ENCODE measurements around the gene NOL3. TPM values are rescaled to one million over a fixed set of nuclear protein-coding genes. Genes with fewer than 3 reads are reported as not detected.
"Not testable (repeated sequence)": the region's sequence is repeated elsewhere in the genome, so short reads cannot be mapped to it uniquely, and the experiment has no call there.

NOL3 gene
- 0.15 and 1.8 TPM in 2 replicates for total RNA-seq (2014; rRNA removed; shearing (Covaris generic); ENCODE audit: low replicate concordance)

DNA sequence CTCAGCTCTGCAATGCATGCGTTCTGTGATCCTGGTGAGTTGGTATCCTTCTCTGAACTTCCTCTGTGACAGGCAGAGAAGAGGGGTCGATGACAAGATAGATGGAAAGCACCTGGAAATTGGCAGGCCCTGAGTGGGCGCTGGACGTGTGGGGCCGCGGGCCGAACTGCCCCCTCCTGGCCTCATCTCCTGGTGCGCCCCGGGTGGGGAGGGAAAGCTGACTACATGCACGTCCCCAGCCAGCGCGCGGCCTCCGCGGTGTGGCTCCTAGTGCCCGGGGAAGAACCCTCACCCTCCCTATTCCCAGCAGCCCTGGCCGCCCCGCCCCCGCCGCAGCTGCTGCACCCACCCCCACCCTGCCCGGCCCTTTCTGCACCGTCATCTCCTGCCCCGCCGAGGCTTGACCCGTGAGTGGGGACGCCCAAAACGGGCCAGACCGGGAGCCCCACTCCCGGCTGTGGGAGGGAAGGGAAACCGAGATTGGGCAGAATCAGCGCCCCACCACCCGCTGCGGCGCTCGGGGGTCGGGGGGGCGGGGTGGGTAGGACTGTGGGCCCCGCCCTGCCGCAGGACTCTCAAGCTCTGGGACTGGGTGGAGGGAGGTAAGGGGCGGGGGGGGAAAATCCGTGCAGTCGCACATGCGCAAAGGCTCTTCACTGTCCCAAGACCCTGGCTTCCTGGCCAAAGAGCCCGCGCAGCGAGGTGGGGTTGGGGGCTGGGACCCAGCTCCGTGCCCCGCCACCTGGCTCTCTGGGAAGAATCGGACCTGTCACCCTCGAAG, at the start of gene NOL3:
TSS of gene NOL3 (plus strand) at position 371 of the 781 bp plus-strand sequence.
- no peaks in the 10 kb centered on the region for H3K27me3 ChIP-seq (ENCODE audit: low read length)
- DNase-seq = no peak
- H3K9me2 ChIP-seq (replicated peaks; ENCODE audit: insufficient read depth, low read length) = no peaks in the 10 kb centered on the region
- no peak within 1 kb of the TSS for H3K27ac ChIP-seq (ENCODE audit: low read length)
- no peaks in the 10 kb centered on the region for H3K36me3 ChIP-seq (ENCODE audit: insufficient read depth, low read length)
- 0 out of 2 replicates have a peak, but pooled peaks cover 3% of the 10 kb centered on the region for H4K20me1 ChIP-seq (ENCODE audit: insufficient read depth, low read depth, low read length)
- H2AFZ ChIP-seq (ENCODE audit: low read length) = no peak within 1 kb of the TSS
- H3K79me2 ChIP-seq (ENCODE audit: low read length) = no peaks in the 10 kb centered on the region
- H3K9me3 ChIP-seq (ENCODE audit: low read length) = no peaks in the 10 kb centered on the region
- H3K4me3 ChIP-seq (ENCODE audit: low read length) = peak within 1 kb of the TSS; percentile 38; the same call in 1 of the 2 replicates
- peak within 1 kb of the TSS; percentile 45 for H3K4me2 ChIP-seq (ENCODE audit: low read depth, low read length, poor library complexity, severe bottlenecking)
- H3K9ac ChIP-seq (ENCODE audit: low read length) = peak within 1 kb of the TSS; percentile 43; the same call in 1 of the 2 replicates
- peaks cover 18% of the 10 kb centered on the region for H3K4me1 ChIP-seq (ENCODE audit: low read length)

DNA sequence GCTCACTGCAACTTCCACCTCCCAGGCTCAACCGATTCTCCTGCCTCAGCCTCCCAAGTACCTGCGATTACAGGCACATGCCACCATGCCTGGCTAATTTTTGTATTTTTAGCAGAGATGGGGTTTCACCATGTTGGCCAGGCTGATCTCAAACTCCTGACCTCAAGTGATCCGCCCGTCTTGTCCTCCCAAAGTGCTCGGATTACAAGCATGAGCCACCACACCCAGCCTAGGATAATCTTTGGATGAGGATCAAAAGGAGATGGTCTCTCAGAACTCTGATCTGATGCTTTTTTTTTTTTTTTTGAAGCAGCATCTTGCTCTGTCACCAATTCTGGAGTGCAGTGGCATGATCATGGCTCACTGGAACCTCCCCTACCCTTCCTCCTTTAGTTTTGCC, 47.5 kb upstream of the NOL3 start:
- H3K9me3 ChIP-seq (ENCODE audit: low read length); H3K27me3 ChIP-seq (ENCODE audit: low read length); H3K4me3 ChIP-seq (ENCODE audit: low read length); DNase-seq; H4K20me1 ChIP-seq (ENCODE audit: insufficient read depth, low read depth, low read length); H3K4me2 ChIP-seq (ENCODE audit: low read depth, low read length, poor library complexity, severe bottlenecking); H2AFZ ChIP-seq (ENCODE audit: low read length); H3K9ac ChIP-seq (ENCODE audit: low read length); H3K9me2 ChIP-seq (replicated peaks; ENCODE audit: insufficient read depth, low read length); H3K36me3 ChIP-seq (ENCODE audit: insufficient read depth, low read length); H3K27ac ChIP-seq (ENCODE audit: low read length); H3K79me2 ChIP-seq (ENCODE audit: low read length): not testable (repeated sequence)
- H3K4me1 ChIP-seq (ENCODE audit: low read length) = peaks cover 12% of the 10 kb centered on the region

DNA sequence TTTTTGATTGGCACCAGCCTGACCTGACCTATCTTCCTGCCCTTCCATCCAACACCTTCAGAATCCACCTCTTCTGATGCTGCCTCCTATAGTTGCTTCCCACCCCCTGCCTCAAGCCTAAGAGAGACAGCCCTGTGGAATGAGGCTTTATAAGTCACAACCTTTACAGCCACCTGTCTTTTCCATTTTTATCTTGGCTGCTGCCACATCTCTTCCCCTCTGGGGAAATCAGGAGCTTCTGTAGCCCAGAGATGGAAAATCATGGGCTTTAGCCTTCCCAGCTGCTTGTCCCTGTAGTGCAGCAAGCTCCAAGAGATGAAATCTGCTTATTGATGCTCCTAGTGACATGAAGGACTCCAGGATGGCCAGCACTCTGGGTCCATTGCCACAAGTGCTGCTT, 41.9 kb upstream of the NOL3 start:
- H3K27me3 ChIP-seq (ENCODE audit: low read length) = no peaks in the 10 kb centered on the region
- no peaks in the 10 kb centered on the region for H3K4me1 ChIP-seq (ENCODE audit: low read length)
- H3K9ac ChIP-seq (ENCODE audit: low read length) = no peak overlapping the region
- no peaks in the 10 kb centered on the region for H3K9me2 ChIP-seq (replicated peaks; ENCODE audit: insufficient read depth, low read length)
- H4K20me1 ChIP-seq (ENCODE audit: insufficient read depth, low read depth, low read length) = no peaks in the 10 kb centered on the region
- peaks cover 16% of the 10 kb centered on the region; the same call in 1 of the 2 replicates for H3K36me3 ChIP-seq (ENCODE audit: insufficient read depth, low read length)
- H3K27ac ChIP-seq (ENCODE audit: low read length) = no peak overlapping the region
- 0 out of 2 replicates have a peak, but pooled peaks cover 4% of the 10 kb centered on the region for H3K79me2 ChIP-seq (ENCODE audit: low read length)
- no peak overlapping the region for H2AFZ ChIP-seq (ENCODE audit: low read length)
- no peak overlapping the region for H3K4me3 ChIP-seq (ENCODE audit: low read length)
- no peak overlapping the region for H3K4me2 ChIP-seq (ENCODE audit: low read depth, low read length, poor library complexity, severe bottlenecking)
- no peak for DNase-seq
- no peaks in the 10 kb centered on the region for H3K9me3 ChIP-seq (ENCODE audit: low read length)

DNA sequence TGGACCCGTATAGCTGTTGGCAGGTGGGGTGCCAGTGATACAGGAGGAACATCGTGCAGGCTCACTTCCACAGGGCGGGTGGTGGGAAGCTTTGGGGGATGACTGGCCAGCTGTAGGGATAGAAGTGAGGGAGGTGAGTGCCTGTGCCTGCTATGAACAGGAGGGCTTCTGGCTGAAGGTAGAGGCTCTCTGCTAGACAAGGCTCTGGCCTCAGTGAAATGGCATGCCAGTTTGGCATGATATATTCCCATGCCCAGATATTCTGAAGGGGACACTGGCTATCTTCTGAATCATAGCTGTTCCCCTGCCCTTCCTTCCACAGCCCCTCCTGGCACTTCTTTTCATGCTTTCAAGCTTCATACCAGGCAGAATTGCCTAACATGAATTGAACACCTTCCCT, 41.5 kb upstream of the NOL3 start:
- H3K79me2 ChIP-seq (ENCODE audit: low read length) = 0 out of 2 replicates have a peak, but pooled peaks cover 4% of the 10 kb centered on the region
- no peaks in the 10 kb centered on the region for H3K27me3 ChIP-seq (ENCODE audit: low read length)
- DNase-seq = no peak
- no peak overlapping the region for H3K9ac ChIP-seq (ENCODE audit: low read length)
- H3K9me2 ChIP-seq (replicated peaks; ENCODE audit: insufficient read depth, low read length) = no peaks in the 10 kb centered on the region
- H3K4me3 ChIP-seq (ENCODE audit: low read length) = no peak overlapping the region
- no peaks in the 10 kb centered on the region for H4K20me1 ChIP-seq (ENCODE audit: insufficient read depth, low read depth, low read length)
- H3K4me2 ChIP-seq (ENCODE audit: low read depth, low read length, poor library complexity, severe bottlenecking) = no peak overlapping the region
- H3K36me3 ChIP-seq (ENCODE audit: insufficient read depth, low read length) = peaks cover 12% of the 10 kb centered on the region; the same call in 1 of the 2 replicates
- H2AFZ ChIP-seq (ENCODE audit: low read length) = no peak overlapping the region
- H3K4me1 ChIP-seq (ENCODE audit: low read length) = no peaks in the 10 kb centered on the region
- H3K9me3 ChIP-seq (ENCODE audit: low read length) = no peaks in the 10 kb centered on the region
- H3K27ac ChIP-seq (ENCODE audit: low read length) = no peak overlapping the region

DNA sequence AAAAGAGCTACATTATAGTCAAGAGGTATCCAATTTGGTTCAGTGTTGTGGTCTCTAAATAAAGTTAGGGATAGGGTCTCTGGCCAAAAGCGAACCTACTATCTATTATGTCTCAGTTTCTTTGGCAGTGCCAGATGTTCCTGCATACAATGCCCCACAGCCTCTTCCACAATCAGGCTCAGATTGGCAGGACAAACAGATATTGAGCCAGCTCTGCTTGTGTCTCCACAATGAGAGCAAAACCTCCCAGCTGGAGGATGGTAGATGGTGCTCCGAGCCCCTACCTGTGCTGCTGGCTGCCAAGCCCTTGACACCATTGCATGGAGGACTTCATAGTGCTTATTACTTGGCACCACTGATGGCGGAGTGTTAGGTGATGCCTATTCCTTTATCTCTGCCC, 40.9 kb upstream of the NOL3 start:
- Histone ChIP-seq H3K36me3 (ENCODE audit: insufficient read depth, low read length) (peaks cover 16% of the 10 kb centered on the region; the same call in 1 of the 2 replicates), H3K79me2 (ENCODE audit: low read length) (no peaks in the 10 kb centered on the region), H3K9ac (ENCODE audit: low read length) (no peak overlapping the region), H4K20me1 (ENCODE audit: insufficient read depth, low read depth, low read length) (no peaks in the 10 kb centered on the region), H3K4me1 (ENCODE audit: low read length) (no peaks in the 10 kb centered on the region), H3K4me3 (ENCODE audit: low read length) (no peak overlapping the region), H3K9me3 (ENCODE audit: low read length) (no peaks in the 10 kb centered on the region), H3K4me2 (ENCODE audit: low read depth, low read length, poor library complexity, severe bottlenecking) (no peak overlapping the region), H2AFZ (ENCODE audit: low read length) (no peak overlapping the region), H3K27ac (ENCODE audit: low read length) (no peak overlapping the region), H3K27me3 (ENCODE audit: low read length) (no peaks in the 10 kb centered on the region), H3K9me2 (replicated peaks; ENCODE audit: insufficient read depth, low read length) (no peaks in the 10 kb centered on the region)
- DNase-seq = no peak

DNA sequence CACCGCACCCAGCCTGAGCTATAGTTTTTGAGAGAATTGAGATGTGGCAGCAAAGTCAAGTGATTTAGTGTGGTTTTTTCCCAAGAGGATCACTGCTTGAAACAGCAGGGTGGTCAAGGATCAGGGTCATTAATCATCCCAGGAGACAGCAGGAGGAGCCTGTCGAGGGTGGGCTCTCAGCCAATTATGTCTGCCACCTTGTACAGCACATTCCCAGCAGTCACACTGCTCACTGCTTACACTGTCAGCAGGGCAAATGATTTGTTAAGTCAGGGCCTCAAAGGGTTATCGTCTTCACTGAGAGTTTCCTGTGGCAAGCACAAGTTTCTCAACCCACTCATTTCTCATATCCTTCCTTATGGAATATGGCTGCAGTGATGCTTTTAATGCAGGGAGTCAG, 32.7 kb upstream of the NOL3 start:
- Histone ChIP-seq H2AFZ (ENCODE audit: low read length) (no peak overlapping the region), H3K27me3 (ENCODE audit: low read length) (no peaks in the 10 kb centered on the region), H3K4me2 (ENCODE audit: low read depth, low read length, poor library complexity, severe bottlenecking) (no peak overlapping the region), H3K4me3 (ENCODE audit: low read length) (no peak overlapping the region), H3K9me2 (replicated peaks; ENCODE audit: insufficient read depth, low read length) (no peaks in the 10 kb centered on the region), H3K27ac (ENCODE audit: low read length) (no peak overlapping the region), H3K9ac (ENCODE audit: low read length) (no peak overlapping the region), H4K20me1 (ENCODE audit: insufficient read depth, low read depth, low read length) (no peaks in the 10 kb centered on the region), H3K36me3 (ENCODE audit: insufficient read depth, low read length) (peaks cover 27% of the 10 kb centered on the region), H3K79me2 (ENCODE audit: low read length) (no peaks in the 10 kb centered on the region), H3K9me3 (ENCODE audit: low read length) (no peaks in the 10 kb centered on the region), H3K4me1 (ENCODE audit: low read length) (no peaks in the 10 kb centered on the region)
- no peak for DNase-seq

DNA sequence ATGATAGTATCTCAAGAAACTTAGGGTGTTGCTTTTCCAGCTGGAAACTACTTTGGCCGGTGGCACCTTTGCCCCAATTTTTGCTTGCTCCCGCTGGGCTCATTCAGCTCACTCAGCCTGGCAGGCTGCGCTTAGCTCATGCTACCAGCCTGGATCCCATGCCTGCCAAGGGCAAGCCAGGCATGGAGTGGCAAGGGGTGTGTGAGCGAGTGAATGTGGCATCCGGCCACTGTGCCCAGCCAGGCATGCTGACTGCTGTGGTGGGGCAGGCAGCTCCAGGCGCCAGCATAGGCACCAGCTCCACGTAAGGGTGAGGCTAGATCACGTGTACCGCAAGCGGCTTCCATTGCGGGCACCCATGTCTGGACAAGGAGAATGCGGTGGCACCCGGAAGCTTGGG, 28.9 kb upstream of the NOL3 start:
- no peak overlapping the region for H3K4me3 ChIP-seq (ENCODE audit: low read length)
- no peak overlapping the region for H2AFZ ChIP-seq (ENCODE audit: low read length)
- no peak overlapping the region for H3K27ac ChIP-seq (ENCODE audit: low read length)
- no peaks in the 10 kb centered on the region for H3K9me2 ChIP-seq (replicated peaks; ENCODE audit: insufficient read depth, low read length)
- no peaks in the 10 kb centered on the region for H3K9me3 ChIP-seq (ENCODE audit: low read length)
- no peak overlapping the region for H3K9ac ChIP-seq (ENCODE audit: low read length)
- H3K36me3 ChIP-seq (ENCODE audit: insufficient read depth, low read length) = peaks cover 13% of the 10 kb centered on the region
- H4K20me1 ChIP-seq (ENCODE audit: insufficient read depth, low read depth, low read length) = no peaks in the 10 kb centered on the region
- H3K4me2 ChIP-seq (ENCODE audit: low read depth, low read length, poor library complexity, severe bottlenecking) = no peak overlapping the region
- no peaks in the 10 kb centered on the region for H3K27me3 ChIP-seq (ENCODE audit: low read length)
- DNase-seq = no peak
- H3K79me2 ChIP-seq (ENCODE audit: low read length) = no peaks in the 10 kb centered on the region
- H3K4me1 ChIP-seq (ENCODE audit: low read length) = no peaks in the 10 kb centered on the region

DNA sequence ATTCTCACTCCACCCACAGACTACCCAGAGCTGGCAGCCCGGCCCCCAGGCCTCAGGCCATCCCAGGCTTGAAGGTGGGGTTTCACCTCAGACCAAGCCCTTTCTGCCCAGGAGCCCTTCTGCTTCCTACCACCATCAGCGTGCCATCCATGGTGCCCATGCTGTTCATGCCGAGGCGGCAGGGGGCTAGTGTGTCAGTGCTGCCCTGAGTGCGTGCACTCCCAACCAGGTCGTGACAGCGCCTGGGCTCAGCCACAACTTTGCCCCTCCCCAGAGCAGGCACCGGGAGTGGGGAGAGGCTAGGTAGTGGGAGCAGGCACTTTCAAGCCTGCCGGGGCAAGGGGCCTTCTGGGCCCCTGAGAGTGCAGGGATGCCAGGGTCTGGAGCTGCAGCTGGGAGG, 28.0 kb upstream of the NOL3 start:
- Histone ChIP-seq H3K9ac (ENCODE audit: low read length) (no peak overlapping the region), H2AFZ (ENCODE audit: low read length) (no peak overlapping the region), H3K79me2 (ENCODE audit: low read length) (no peaks in the 10 kb centered on the region), H3K9me3 (ENCODE audit: low read length) (no peaks in the 10 kb centered on the region), H3K9me2 (replicated peaks; ENCODE audit: insufficient read depth, low read length) (no peaks in the 10 kb centered on the region), H3K27me3 (ENCODE audit: low read length) (no peaks in the 10 kb centered on the region), H3K27ac (ENCODE audit: low read length) (no peak overlapping the region), H4K20me1 (ENCODE audit: insufficient read depth, low read depth, low read length) (no peaks in the 10 kb centered on the region), H3K4me3 (ENCODE audit: low read length) (no peak overlapping the region), H3K4me2 (ENCODE audit: low read depth, low read length, poor library complexity, severe bottlenecking) (no peak overlapping the region), H3K4me1 (ENCODE audit: low read length) (no peaks in the 10 kb centered on the region), H3K36me3 (ENCODE audit: insufficient read depth, low read length) (peaks cover 13% of the 10 kb centered on the region)
- no peak for DNase-seq
